GM18526 (cell line): ENCODE measurements around the gene ZBTB49.

ENCODE experiments used
- POLR2A ChIP-seq: IDR thresholded peaks from 3 replicates; pipeline ENCODE4 v1.6.1; 2011; ENCODE audit not compliant: insufficient read length; ENCODE audit errors: extremely low read depth

Gene ZBTB49

DNA sequence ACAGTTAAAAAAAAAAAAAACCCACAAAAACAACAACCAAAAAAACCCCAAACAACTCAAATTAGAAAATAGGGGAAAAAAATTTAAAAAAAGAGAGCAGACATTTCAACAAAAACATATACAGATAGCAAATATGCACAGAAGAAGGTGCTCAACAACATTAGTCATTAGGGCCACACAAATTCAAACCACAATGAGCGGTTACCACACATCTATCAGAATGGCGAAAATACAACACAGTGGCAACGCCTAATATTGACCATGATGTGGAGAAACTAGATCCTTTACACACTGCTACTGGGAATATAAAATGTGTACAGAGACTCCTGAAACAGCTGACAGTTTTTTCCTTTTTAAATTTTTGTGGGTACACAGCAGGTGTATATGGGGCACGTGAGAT, 19.5 kb upstream of the ZBTB49 start:
- TF ChIP-seq POLR2A: no peak

DNA sequence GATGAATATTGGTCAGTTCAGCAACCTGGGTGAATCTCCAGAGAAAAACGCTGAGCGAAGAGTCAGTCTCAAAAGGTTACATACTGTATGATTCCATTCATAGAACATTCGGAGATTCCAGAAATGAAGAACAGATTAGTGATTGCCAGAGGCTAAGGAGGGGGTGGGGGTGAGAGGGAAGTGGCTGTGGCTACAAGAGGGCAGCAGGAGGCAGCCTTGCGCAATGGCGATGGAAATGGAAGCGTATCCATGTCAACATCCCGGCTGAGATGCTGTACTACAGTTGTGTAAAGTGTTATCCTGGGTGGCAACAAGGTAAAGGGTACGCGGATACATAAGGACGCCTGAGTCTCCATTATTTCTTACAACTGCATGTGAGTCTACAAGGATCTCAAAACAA, 18.1 kb upstream of the ZBTB49 start:
- TF ChIP-seq POLR2A: no peak

DNA sequence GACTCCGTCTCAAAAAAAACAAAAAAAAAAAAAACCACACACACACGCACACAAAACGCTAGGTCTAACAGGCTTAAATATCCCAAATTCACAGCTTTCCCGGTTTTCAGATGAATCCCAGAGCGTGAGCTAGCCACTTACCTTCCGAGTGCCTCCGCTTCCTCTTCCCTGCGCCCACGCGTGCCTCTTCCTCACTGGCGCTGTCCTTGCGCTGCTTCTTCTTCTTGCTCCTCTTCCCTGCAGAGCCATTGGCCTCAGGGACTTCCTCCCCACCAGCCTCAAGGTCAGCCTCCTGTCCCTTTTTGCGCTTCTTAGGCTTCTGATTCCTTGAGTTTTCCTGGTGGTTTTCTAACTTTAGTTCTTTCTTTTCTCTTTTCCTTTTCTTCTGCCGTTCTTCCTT, 15.8 kb upstream of the ZBTB49 start:
- no peak for TF ChIP-seq POLR2A

DNA sequence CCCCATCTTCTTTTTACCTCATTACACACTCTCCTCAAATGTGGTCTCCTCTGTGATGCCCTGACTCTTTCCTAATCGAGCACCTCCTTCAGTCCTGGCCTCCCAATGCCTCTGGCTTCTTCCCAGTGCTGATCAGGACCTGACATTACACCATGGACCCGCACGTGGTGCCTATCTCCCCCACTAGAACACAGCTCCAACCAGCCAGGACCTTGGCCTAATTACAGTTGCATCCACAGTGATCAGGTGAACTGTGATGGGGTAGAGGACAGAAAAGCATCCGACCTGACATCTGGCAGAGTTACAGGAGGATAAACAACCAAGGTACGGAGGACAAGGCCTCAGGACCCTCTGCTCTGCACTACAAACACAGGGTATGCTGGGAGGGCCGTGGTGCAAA, 12.5 kb upstream of the ZBTB49 start:
- TF ChIP-seq POLR2A: no peak

DNA sequence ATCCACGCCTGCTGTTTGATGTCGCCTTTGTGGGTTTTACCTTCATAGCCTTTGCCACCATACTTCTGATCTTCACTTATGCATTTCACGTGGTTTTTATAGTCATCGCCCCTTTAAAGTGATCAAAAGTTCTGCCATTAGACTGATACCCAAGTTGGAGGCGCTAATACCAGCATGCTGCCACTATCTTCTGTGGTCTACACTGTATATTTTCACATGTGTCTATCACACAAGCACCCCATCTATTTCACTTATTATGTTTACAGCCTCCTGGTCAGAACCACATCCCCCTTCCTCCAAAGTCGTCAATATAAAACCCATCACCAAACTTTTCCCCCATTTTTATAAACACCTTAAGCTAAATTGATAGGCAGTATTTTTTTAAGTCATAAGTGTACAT, 8.3 kb upstream of the ZBTB49 start:
- TF ChIP-seq POLR2A: no peak

DNA sequence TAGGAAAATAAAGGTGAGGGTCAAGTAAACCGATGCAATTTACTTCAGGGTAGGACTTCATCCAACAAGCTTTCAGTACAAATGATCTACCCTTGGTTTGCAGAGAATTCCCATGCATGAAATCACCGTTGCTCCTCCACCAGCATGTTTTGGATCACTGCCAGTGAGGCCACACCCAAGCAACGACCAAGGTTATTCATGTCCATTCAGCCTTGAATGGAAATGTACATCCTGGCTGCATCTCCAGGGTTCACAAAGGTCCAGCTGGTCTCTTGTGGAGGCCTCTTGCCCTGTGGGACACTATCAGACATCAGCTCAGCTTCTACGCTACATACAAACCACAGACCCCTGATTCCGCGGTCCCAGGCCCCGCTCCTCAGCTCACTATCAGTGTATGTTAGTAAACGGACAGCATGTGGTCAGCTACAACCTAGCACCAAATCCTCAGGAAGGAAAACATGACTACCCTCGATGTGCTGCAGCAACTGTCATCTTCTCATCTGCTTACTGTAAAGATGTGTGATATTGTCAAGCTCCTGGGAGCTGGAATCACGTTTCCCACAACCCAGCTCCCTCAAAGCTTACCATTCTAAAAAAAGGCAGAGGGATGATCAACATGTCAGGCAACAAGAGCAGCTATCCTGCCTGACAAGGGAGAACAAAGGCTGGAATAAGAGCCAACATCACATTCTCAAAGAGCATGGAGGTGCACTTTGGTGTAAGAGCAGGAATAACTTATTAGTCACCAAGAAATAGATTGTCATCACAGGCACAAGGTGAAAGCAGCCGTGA, 5.0 kb upstream of the ZBTB49 start:
- TF ChIP-seq POLR2A: no peak

DNA sequence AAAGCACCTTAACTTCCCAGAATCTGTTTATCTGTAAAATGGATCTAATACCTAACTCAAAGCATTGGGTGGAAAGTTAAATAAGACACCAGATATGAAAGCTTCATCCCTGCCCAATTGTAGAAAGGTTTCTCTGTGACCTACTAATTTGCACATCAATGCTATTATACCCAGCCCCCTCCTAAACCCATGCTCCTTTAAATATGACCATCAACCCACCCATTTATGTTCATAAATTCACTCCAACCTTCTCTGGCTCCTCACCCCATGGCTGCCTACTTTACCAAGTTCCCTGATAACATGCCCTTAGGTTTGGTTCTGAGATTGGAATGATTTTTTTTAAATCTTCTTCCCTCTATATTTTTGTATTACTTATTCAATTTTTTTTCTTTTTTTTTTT, 2.0 kb upstream of the ZBTB49 start:
- no peak for TF ChIP-seq POLR2A

DNA sequence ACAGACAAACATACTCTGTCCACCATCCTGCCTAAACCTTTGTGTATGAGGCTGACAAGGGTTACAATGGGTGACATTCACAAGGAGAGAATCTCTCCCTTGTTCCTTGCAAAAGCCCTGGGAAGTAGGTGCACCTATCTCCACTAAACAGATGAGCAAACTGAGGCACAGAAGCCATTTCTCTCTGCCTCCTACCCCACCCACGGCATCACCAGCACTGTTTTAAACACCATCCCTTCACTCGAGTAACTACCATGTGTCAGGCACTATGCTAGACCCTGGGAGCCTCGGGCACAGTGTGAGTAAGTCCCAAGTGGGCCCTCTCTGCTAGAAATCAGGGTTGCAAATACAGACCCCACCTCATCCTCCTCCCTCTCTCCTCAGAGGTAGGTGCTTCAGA, 996 bp upstream of the ZBTB49 start:
- no peak for TF ChIP-seq POLR2A

DNA sequence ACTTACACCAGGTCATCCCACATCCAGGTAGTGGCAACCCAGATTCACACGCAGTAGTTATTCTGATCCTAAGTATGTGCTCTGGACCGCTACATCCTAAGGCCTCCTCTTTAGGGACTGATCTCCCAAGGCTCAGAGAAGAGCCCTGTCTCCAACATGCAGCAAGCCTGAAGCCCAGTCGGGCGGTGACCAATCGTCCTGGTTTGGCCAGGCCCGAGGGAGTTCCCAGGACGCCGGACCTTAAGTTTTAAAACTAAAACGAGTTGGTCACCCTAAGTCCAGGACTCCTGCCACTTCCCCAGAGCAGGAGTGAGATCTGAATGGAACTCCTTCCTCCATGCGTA, 482 bp upstream of the ZBTB49 start:
- TF ChIP-seq POLR2A: no peak

DNA sequence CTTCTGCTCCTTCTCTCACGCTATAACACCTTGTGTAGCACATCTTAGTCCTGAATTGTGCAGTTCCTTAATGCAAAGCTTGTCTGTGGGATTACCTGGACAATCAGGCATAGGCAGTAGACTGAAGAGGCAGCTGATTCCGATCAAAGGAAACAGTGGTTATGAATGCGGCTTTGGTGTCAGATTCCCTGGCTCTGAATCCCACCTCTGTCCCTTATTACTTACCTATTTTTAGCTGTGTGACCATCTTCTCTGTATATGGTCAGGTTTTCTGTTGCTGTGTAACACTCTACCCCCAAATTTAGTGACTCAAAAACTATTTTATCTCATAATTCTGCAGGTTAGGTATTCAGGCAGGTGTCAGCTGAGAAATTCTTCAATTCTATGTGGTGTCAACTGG, 3.2 kb downstream of the ZBTB49 start:
- TF ChIP-seq POLR2A: no peak

DNA sequence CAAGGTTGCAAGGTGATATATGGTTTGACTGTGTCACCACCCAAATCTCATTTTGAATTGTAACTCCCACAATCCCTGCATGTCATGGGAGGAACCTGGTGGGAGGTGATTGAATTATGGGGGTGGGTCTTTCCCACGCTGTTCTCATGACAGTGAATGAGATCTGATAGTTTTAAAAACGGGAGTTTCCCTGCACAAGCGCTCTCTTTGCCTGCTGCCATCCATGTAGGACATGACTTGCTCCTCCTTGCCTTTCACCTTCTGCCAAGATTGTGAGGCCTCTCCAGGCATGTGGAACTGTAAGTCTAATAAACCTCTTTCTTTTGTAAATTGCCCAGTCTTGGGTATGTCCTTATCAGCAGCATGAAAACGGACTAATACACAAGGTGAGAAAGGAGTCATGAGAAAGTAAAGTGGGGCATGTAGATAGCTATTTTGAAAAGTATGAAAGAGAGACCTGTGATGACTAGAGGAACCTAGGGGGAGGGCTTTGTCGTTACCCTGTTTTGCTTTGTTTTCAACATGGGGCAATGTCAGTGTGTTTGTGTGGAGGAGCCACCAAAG, 6.3 kb downstream of the ZBTB49 start:
- TF ChIP-seq POLR2A: no peak

DNA sequence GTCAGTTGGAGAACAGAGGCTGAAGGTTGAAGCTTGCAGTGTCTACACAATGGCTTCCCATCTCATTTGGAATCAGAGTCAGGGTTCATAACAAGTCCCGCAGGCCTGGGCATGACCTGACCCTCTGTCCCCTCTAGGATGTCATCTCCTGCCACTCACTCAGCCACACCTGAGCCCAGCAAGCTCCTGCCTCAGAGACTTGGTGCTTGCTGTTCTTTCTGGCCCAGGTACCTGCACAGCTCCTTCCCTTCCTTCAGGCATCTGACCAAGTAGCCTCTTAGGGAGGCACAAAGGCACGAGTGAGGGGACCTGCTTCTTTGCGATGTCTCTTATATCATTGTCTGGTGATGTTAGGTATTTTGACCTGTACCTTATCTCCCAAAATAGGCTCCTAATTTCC, 9.0 kb downstream of the ZBTB49 start:
- no peak for TF ChIP-seq POLR2A

DNA sequence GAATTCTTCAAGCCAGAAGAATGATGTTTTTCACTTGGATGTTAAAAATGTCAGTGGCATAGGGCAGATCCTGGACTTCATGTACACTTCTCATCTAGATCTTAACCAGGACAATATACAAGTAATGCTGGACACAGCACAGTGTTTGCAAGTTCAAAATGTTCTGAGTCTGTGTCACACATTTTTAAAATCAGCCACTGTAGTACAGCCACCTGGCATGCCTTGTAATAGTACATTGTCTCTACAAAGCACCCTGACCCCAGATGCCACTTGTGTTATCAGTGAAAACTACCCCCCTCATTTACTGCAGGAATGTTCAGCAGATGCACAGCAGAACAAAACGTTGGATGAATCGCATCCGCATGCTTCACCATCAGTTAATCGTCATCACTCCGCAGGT, 11.9 kb downstream of the ZBTB49 start:
- TF ChIP-seq POLR2A: no peak

DNA sequence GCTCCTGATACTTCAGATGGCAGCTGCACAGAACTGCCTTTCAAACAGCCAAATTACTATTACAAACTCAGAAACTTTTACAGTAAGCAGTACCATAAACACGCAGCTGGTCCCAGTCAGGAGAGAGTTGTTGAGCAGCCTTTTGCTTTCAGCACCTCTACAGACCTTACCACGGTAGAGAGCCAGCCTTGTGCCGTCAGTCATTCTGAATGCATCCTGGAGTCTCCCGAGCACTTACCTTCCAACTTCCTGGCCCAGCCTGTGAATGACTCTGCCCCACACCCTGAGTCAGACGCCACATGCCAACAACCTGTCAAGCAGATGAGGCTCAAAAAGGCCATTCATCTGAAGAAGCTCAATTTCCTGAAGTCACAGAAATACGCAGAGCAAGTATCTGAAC, 12.4 kb downstream of the ZBTB49 start:
- TF ChIP-seq POLR2A: no peak

DNA sequence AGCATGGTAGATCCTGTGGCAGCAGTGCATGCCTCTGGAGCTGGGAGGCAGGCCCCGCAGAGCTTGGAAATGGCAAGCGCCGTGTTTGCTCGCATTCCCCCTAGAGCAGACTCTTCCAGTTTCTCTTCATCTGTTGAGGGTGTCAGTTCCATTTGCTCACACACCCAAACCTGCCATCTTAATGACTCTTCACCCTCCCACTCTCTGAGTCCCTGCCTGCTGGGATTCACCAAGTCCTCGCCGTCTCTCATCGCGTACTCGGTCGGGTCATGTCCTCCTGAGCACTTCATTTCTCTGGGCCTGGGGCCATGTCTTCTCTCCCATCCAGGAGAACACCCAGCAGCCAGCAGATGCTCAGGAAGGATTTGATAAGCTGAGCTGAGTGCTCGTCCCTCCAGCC, 16.9 kb downstream of the ZBTB49 start:
- TF ChIP-seq POLR2A: no peak

DNA sequence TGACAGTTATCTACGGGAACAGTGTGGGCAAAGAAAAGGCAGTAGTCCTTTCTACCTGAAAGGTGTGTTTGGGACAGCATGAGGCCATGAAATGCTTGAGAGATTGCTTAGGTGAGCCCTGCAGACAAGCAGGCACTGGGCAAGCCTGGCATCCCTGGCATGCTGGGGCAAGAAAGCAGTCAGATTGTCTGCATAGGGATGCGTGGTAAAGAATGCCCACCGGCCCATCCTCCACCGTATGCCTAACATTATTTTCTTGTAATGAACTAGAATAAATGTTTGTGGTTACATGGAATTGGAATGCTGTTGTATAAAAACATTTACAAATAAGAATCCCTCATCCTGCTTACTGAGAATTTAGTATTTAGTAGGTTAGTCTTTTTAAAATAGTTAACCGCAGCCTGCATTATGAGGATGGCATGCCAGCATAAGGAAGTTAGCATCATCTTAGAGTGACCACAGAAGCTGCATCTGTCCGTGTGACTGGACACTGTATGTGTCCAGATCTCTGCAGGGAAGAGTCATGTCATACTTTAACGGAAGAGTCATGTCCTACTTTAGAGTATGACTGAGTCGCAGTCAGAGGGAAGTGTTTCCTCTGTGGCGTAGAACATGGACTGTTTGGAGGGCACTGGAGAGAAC, 18.9 kb downstream of the ZBTB49 start:
- TF ChIP-seq POLR2A: no peak

DNA sequence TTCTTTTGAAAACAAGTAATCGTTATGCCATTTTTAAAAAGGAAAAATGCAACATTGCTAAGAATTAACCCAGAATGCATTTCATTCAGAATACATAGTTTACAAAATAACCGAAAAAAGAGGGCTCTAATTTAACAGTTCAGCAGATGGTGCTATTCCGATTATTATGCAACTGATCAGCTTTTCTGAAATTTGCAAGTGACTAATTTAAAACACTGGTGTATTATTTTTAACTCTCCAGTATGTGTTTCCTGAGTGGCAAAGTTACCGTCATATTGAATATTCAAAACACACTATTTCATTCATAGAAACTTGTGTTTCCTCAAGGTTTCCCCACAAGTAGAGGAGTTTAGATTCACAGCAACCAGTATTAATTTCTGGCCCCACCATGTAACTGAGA, 21.1 kb downstream of the ZBTB49 start:
- TF ChIP-seq POLR2A: no peak
